ENCODE results near the gene MAML2. TPM values are rescaled to one million over a fixed set of nuclear protein-coding genes. Genes with fewer than 3 reads are reported as not detected.

Gene MAML2
- total and polyA plus RNA-seq, 2 donors: 7.9 to 9.8 TPM

- DNase-seq (ENCODE audit: low read depth in 6 of 9, low spot score in 9 of 9): no peak
- WGBS: 95% methylated on average over 4 of the region's 4 CpGs
- no peaks in the 10 kb centered on the region for H3K27me3 ChIP-seq (ENCODE audit: control insufficient read depth in 2 of 2, insufficient read depth in 1 of 2, low read length in 1 of 2)
Observed at GRCh38 chr11:96334219-96334618, 8.8 kb downstream of the MAML2 start.

GRCh38 chr11:96333191-96333719 is 9.7 kb downstream of the MAML2 start:
- no peaks in the 10 kb centered on the region for H3K9me3 ChIP-seq (ENCODE audit: control insufficient read depth in 2 of 2, insufficient read depth in 1 of 2, low read length in 1 of 2)
- WGBS: 94% methylated on average over 4 of the region's 4 CpGs
- H3K36me3 ChIP-seq (ENCODE audit: control insufficient read depth in 2 of 2, insufficient read depth in 2 of 2, low read length in 1 of 2): peaks cover 0 to 4% of the 10 kb centered on the region in 2 donors
- no peak overlapping the region for H3K27ac ChIP-seq (ENCODE audit: low read depth in 1 of 2, low read length in 1 of 2)
- H3K4me3 ChIP-seq (ENCODE audit: low read length in 2 of 2): no peak overlapping the region
- H3K4me1 ChIP-seq (ENCODE audit: control insufficient read depth in 2 of 2, insufficient read depth in 2 of 2, low read length in 2 of 2): peaks cover 3 to 17% of the 10 kb centered on the region in 2 donors
- no peak for DNase-seq (ENCODE audit: low read depth in 6 of 9, low spot score in 9 of 9)
- no peaks in the 10 kb centered on the region for H3K27me3 ChIP-seq (ENCODE audit: control insufficient read depth in 2 of 2, insufficient read depth in 1 of 2, low read length in 1 of 2)

More at GRCh38 chr11:96334219-96334618, 8.8 kb downstream of the MAML2 start:
- H3K4me1 ChIP-seq (ENCODE audit: control insufficient read depth in 2 of 2, insufficient read depth in 2 of 2, low read length in 2 of 2): peaks cover 9 to 23% of the 10 kb centered on the region in 2 donors
- H3K36me3 ChIP-seq (ENCODE audit: control insufficient read depth in 2 of 2, insufficient read depth in 2 of 2, low read length in 1 of 2): peaks cover 0 to 4% of the 10 kb centered on the region in 2 donors
- no peaks in the 10 kb centered on the region for H3K9me3 ChIP-seq (ENCODE audit: control insufficient read depth in 2 of 2, insufficient read depth in 1 of 2, low read length in 1 of 2)
- no peak overlapping the region for H3K27ac ChIP-seq (ENCODE audit: low read depth in 1 of 2, low read length in 1 of 2)
- no peak overlapping the region for H3K4me3 ChIP-seq (ENCODE audit: low read length in 2 of 2)

GRCh38 chr11:96332126-96332771 is 10.7 kb downstream of the MAML2 start:
- H3K36me3 ChIP-seq (ENCODE audit: control insufficient read depth in 2 of 2, insufficient read depth in 2 of 2, low read length in 1 of 2): peaks cover 0 to 4% of the 10 kb centered on the region in 2 donors
- DNase-seq (ENCODE audit: low read depth in 6 of 9, low spot score in 9 of 9): no peak
- H3K4me3 ChIP-seq (ENCODE audit: low read length in 2 of 2): no peak overlapping the region
- no peaks in the 10 kb centered on the region for H3K27me3 ChIP-seq (ENCODE audit: control insufficient read depth in 2 of 2, insufficient read depth in 1 of 2, low read length in 1 of 2)
- 90% methylated on average over 8 of the region's 8 CpGs for WGBS
- H3K4me1 ChIP-seq (ENCODE audit: control insufficient read depth in 2 of 2, insufficient read depth in 2 of 2, low read length in 2 of 2): peaks cover 0 to 8% of the 10 kb centered on the region in 2 donors
- H3K9me3 ChIP-seq (ENCODE audit: control insufficient read depth in 2 of 2, insufficient read depth in 1 of 2, low read length in 1 of 2): no peaks in the 10 kb centered on the region
- peak overlapping the region in 1 of 2 donors; percentile 28 for H3K27ac ChIP-seq (ENCODE audit: low read depth in 1 of 2, low read length in 1 of 2)

- peaks cover 0 to 4% of the 10 kb centered on the region in 2 donors for H3K36me3 ChIP-seq (ENCODE audit: control insufficient read depth in 2 of 2, insufficient read depth in 2 of 2, low read length in 1 of 2)
- H3K9me3 ChIP-seq (ENCODE audit: control insufficient read depth in 2 of 2, insufficient read depth in 1 of 2, low read length in 1 of 2): no peaks in the 10 kb centered on the region
- H3K27ac ChIP-seq (ENCODE audit: low read depth in 1 of 2, low read length in 1 of 2): peak overlapping the region in 1 of 2 donors; percentile 28
- H3K4me3 ChIP-seq (ENCODE audit: low read length in 2 of 2): no peak overlapping the region
- peaks cover 0 to 6% of the 10 kb centered on the region in 2 donors for H3K4me1 ChIP-seq (ENCODE audit: control insufficient read depth in 2 of 2, insufficient read depth in 2 of 2, low read length in 2 of 2)
- DNase-seq (ENCODE audit: low read depth in 6 of 9, low spot score in 9 of 9): no peak
- 93% methylated on average over 7 of the region's 7 CpGs for WGBS
- no peaks in the 10 kb centered on the region for H3K27me3 ChIP-seq (ENCODE audit: control insufficient read depth in 2 of 2, insufficient read depth in 1 of 2, low read length in 1 of 2)
Observed at GRCh38 chr11:96331699-96332116, 11.3 kb downstream of the MAML2 start.

- H3K27me3 ChIP-seq (ENCODE audit: control insufficient read depth in 2 of 2, insufficient read depth in 1 of 2, low read length in 1 of 2): no peaks in the 10 kb centered on the region
- H3K4me1 ChIP-seq (ENCODE audit: control insufficient read depth in 2 of 2, insufficient read depth in 2 of 2, low read length in 2 of 2): peaks cover 0 to 4% of the 10 kb centered on the region in 2 donors
- H3K36me3 ChIP-seq (ENCODE audit: control insufficient read depth in 2 of 2, insufficient read depth in 2 of 2, low read length in 1 of 2): peaks cover 0 to 4% of the 10 kb centered on the region in 2 donors
- H3K9me3 ChIP-seq (ENCODE audit: control insufficient read depth in 2 of 2, insufficient read depth in 1 of 2, low read length in 1 of 2): no peaks in the 10 kb centered on the region
- H3K4me3 ChIP-seq (ENCODE audit: low read length in 2 of 2): no peak overlapping the region
- no peak for DNase-seq (ENCODE audit: low read depth in 6 of 9, low spot score in 9 of 9)
- WGBS: 99% methylated on average over 4 of the region's 4 CpGs
- H3K27ac ChIP-seq (ENCODE audit: low read depth in 1 of 2, low read length in 1 of 2): no peak overlapping the region
Observed at GRCh38 chr11:96330511-96330859, 12.5 kb downstream of the MAML2 start.

- no peaks in the 10 kb centered on the region for H3K27me3 ChIP-seq (ENCODE audit: control insufficient read depth in 2 of 2, insufficient read depth in 1 of 2, low read length in 1 of 2)
- H3K4me3 ChIP-seq (ENCODE audit: low read length in 2 of 2): no peak overlapping the region
- no peak for DNase-seq (ENCODE audit: low read depth in 6 of 9, low spot score in 9 of 9)
- no peaks in the 10 kb centered on the region for H3K9me3 ChIP-seq (ENCODE audit: control insufficient read depth in 2 of 2, insufficient read depth in 1 of 2, low read length in 1 of 2)
- H3K36me3 ChIP-seq (ENCODE audit: control insufficient read depth in 2 of 2, insufficient read depth in 2 of 2, low read length in 1 of 2): peaks cover 0 to 4% of the 10 kb centered on the region in 2 donors
- H3K27ac ChIP-seq (ENCODE audit: low read depth in 1 of 2, low read length in 1 of 2): no peak overlapping the region
- WGBS: 97% methylated on average over 3 of the region's 3 CpGs
- peaks cover 0 to 4% of the 10 kb centered on the region in 2 donors for H3K4me1 ChIP-seq (ENCODE audit: control insufficient read depth in 2 of 2, insufficient read depth in 2 of 2, low read length in 2 of 2)
Observed at GRCh38 chr11:96329855-96330510, 13.0 kb downstream of the MAML2 start.

- Histone ChIP-seq H3K27ac (ENCODE audit: low read depth in 1 of 2, low read length in 1 of 2) (no peak overlapping the region), H3K27me3 (ENCODE audit: control insufficient read depth in 2 of 2, insufficient read depth in 1 of 2, low read length in 1 of 2) (no peaks in the 10 kb centered on the region), H3K9me3 (ENCODE audit: control insufficient read depth in 2 of 2, insufficient read depth in 1 of 2, low read length in 1 of 2) (no peaks in the 10 kb centered on the region), H3K36me3 (ENCODE audit: control insufficient read depth in 2 of 2, insufficient read depth in 2 of 2, low read length in 1 of 2) (peaks cover 0 to 4% of the 10 kb centered on the region in 2 donors), H3K4me1 (ENCODE audit: control insufficient read depth in 2 of 2, insufficient read depth in 2 of 2, low read length in 2 of 2) (peaks cover 0 to 4% of the 10 kb centered on the region in 2 donors), H3K4me3 (ENCODE audit: low read length in 2 of 2) (no peak overlapping the region)
- DNase-seq (ENCODE audit: low read depth in 6 of 9, low spot score in 9 of 9): no peak
- 97% methylated on average over 1 of the region's 1 CpG for WGBS
Observed at GRCh38 chr11:96329419-96329818, 13.6 kb downstream of the MAML2 start.

GRCh38 chr11:96328395-96329010 is 14.5 kb downstream of the MAML2 start:
- Histone ChIP-seq H3K36me3 (ENCODE audit: control insufficient read depth in 2 of 2, insufficient read depth in 2 of 2, low read length in 1 of 2) (peaks cover 0 to 4% of the 10 kb centered on the region in 2 donors), H3K27ac (ENCODE audit: low read depth in 1 of 2, low read length in 1 of 2) (no peak overlapping the region), H3K27me3 (ENCODE audit: control insufficient read depth in 2 of 2, insufficient read depth in 1 of 2, low read length in 1 of 2) (no peaks in the 10 kb centered on the region), H3K9me3 (ENCODE audit: control insufficient read depth in 2 of 2, insufficient read depth in 1 of 2, low read length in 1 of 2) (no peaks in the 10 kb centered on the region), H3K4me1 (ENCODE audit: control insufficient read depth in 2 of 2, insufficient read depth in 2 of 2, low read length in 2 of 2) (peaks cover 0 to 4% of the 10 kb centered on the region in 2 donors), H3K4me3 (ENCODE audit: low read length in 2 of 2) (no peak overlapping the region)
- WGBS: 95% methylated on average over 8 of the region's 8 CpGs
- DNase-seq (ENCODE audit: low read depth in 6 of 9, low spot score in 9 of 9): no peak

GRCh38 chr11:96326959-96327358 is 16.0 kb downstream of the MAML2 start:
- 97% methylated on average over 7 of the region's 7 CpGs for WGBS
- H3K27ac ChIP-seq (ENCODE audit: low read depth in 1 of 2, low read length in 1 of 2): no peak overlapping the region
- no peaks in the 10 kb centered on the region for H3K27me3 ChIP-seq (ENCODE audit: control insufficient read depth in 2 of 2, insufficient read depth in 1 of 2, low read length in 1 of 2)
- peaks cover 0 to 4% of the 10 kb centered on the region in 2 donors for H3K4me1 ChIP-seq (ENCODE audit: control insufficient read depth in 2 of 2, insufficient read depth in 2 of 2, low read length in 2 of 2)
- DNase-seq (ENCODE audit: low read depth in 6 of 9, low spot score in 9 of 9): no peak
- H3K9me3 ChIP-seq (ENCODE audit: control insufficient read depth in 2 of 2, insufficient read depth in 1 of 2, low read length in 1 of 2): no peaks in the 10 kb centered on the region
- peaks cover 0 to 4% of the 10 kb centered on the region in 2 donors for H3K36me3 ChIP-seq (ENCODE audit: control insufficient read depth in 2 of 2, insufficient read depth in 2 of 2, low read length in 1 of 2)
- no peak overlapping the region for H3K4me3 ChIP-seq (ENCODE audit: low read length in 2 of 2)

Measured in thymus (tissue), 11 donors.